Activated CD4-positive, alpha-beta T cell treated with anti-CD3 and anti-CD28 coated beads, Interleukin-2, amount 50 U/mL, for 4 hours (primary cell): ENCODE results near the gene ZSCAN5A.
"Not testable (repeated sequence)": the region's sequence is repeated elsewhere in the genome, so short reads cannot be mapped to it uniquely, and the experiment has no call there.

Experiments used
- DNase-seq, 2 experiments: peaks; one replicate each; pipeline ENCODE4 v3.0.0-alpha.2; 2020

The ZSCAN5A gene, protein sequence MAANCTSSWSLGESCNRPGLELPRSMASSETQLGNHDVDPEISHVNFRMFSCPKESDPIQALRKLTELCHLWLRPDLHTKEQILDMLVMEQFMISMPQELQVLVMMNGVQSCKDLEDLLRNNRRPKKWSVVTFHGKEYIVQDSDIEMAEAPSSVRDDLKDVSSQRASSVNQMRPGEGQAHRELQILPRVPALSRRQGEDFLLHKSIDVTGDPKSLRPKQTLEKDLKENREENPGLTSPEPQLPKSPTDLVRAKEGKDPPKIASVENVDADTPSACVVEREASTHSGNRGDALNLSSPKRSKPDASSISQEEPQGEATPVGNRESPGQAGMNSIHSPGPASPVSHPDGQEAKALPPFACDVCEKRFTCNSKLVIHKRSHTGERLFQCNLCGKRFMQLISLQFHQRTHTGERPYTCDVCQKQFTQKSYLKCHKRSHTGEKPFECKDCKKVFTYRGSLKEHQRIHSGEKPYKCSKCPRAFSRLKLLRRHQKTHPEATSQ

DNA sequence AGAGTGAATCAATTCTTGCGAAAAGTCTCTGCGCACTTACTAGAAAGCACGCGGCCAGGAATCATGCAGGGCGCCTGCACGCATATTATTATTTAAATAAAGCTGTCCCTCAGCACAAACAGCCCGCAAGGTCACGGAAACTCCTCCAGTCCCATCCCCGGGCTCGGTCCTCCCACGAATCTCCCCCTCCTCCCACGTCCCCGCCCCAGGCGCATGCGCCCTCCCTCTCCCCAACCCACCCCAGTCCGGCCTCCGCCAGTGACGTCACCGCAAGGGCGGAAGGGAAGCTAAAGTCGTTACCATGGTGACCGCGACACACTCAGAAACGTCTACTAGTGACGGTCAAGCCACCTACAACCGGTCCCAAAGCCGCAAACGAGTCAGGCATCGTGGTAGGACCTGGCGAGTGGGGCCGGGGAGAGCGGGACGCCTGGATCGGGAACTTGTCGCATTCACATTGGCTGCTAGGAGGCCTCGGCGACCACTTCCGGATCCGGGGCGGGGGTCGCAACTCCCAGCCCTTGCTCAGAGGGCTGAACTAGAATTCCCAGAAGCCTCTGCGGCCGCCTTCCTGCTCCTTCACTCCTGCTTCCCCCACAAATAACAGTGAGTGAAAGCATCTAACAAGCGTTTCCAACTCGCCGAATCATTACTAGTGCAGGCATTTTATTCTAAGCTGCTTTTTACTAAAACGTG lies at the start of gene ZSCAN5A:
Gene ZSCAN5A, minus strand, starts transcription at position 459 of the 696 bp plus-strand sequence. CDS start 89,793 bp downstream, outside the sequence.
- peak; percentile 97 to 98 for DNase-seq

DNA sequence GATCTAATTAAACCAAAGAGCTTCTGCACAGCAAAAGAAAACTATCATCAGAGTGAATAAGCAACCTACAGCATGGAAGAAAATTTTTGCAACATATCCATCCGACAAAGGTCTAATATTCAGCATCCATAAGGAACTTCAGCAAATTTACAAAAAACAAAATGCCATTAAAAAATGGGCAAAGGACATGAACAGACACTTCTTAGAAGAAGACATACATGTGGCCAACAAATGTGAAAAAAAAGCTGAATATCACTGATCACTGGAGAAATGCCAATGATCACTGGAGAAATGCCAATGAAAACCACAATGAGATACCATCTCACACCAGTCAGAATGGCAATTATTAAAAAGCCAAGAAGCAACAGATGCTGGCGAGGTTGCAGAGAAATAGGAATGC lies 46.2 kb upstream of the ZSCAN5A start:
- no peak for DNase-seq

DNA sequence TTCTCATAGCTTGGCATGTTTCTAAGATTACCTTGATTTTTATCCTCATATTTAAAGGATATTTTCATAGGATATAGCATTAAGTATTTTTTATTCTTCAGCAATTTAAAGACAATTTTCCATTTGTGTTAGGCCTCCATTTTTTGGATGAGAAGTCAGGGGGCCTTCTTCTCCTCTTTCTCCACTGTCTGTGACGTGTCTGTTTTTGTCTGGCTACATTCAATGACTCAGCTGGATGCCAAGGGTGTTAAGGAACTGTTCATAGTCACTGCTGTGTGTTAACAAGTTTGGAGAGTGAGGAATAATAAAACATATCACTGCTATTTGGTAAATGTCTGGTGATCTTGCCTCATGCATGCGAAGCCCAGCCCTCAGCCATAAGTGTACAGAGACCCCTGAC lies 42.3 kb upstream of the ZSCAN5A start:
- DNase-seq: no peak

DNA sequence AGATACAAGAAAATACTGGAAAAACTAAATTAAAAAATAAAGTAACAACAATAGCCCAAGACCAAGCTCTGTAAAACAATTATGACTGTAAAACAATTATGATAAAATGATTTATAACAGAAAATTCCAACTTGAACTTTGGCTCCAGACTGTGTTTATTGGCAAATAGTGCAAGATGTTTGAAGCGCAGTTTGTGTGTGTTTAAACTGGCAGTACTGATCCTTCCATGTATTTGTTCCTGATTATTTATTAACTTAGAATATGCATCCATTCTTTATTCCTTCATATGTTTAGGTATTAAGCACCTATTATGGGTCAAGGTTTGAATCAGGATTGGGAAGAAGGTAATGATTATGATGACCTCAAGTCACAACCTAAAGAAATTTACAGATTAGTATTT lies 40.9 kb upstream of the ZSCAN5A start:
- DNase-seq: no peak

GRCh38 chr19:56351208-56351607 lies 36.6 kb upstream of the ZSCAN5A start:
- DNase-seq: no peak

DNA sequence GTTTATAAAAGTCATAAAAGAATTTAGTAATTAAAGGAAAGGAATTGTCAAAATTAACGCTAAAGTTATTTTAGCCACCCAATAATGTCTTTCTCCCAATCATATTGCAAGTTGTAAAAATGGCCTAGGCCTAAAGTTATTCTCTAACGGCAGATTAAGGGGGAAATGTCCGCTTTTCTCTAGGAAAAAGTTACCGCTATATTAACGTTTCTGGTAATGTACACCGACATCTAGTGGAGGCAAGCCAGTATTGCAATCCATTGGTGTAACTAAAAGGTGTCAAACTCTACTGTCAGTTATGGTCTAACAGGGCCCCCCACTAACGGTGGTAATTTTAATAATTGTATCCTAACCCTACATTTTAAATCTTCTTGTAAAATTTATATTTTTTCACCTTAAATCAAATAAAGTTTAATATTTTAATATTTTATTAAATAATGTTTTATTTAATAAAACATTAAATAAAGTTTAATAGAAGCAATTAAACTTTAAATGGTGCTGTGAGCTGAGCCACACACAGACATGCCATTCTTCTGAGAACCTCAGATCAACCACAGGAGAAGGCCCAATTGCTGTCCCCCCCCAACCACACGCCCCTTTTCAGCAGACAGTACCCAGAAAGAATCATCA lies 35.9 kb upstream of the ZSCAN5A start:
- DNase-seq: peak; percentile 38 to 45

DNA sequence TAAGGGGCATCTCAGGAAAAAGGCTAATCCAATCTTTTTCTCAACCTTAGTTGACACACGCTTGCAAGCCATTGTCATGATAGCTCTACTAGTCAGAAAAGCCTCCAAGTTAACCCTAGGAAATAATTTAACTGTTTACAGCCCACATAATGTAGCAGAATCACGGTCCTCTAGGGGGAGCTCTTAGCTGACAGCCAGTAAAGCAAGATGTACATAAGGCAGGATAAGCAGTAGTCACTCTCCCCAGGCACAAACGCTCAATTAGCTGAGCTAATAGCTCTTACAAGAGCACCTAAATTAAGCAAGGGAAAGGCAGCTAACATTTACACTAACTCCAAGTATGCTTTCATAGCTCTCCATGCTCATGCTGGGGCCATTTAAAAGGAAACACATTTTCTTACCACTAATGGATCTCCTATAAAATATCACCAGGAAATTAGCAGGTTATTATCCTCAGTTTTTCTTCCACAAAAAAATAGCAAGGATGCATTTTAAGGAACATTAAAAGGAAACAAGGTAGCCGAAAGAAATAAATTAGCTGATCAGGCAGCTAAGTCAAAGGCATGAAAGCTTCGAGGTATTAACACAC lies 33.7 kb upstream of the ZSCAN5A start:
- no peak for DNase-seq

- no peak for DNase-seq
Measured at GRCh38 chr19:56347163-56347778, 32.6 kb upstream of the ZSCAN5A start.

GRCh38 chr19:56341948-56342347 lies 27.3 kb upstream of the ZSCAN5A start:
- DNase-seq: no peak

GRCh38 chr19:56339031-56339430 lies 24.4 kb upstream of the ZSCAN5A start:
- DNase-seq: not testable (repeated sequence)

- not testable (repeated sequence) for DNase-seq
Measured at GRCh38 chr19:56337077-56337476, 22.4 kb upstream of the ZSCAN5A start.

- not testable (repeated sequence) for DNase-seq
Measured at GRCh38 chr19:56335371-56335770, 20.7 kb upstream of the ZSCAN5A start.

DNA sequence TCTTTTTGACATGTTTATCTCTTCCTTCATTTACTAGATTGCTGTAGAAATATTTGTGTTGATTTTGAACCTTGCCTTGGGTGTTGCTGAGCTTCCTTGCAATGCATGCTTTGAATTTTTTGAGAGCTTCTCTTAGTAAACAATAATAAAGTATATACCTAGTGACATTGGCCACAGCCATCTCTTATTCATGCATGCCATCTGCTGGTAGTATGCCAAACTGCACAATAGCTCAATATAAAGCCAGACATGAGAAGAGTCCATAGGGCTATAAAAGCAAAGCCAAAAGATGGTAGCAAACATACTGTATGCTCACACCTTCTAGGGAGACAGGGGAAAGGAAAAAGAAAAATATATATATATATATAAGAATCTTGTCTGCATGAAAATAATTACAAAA lies 18.9 kb upstream of the ZSCAN5A start:
- peak; percentile 26 to 29 for DNase-seq

GRCh38 chr19:56332695-56333094 lies 18.1 kb upstream of the ZSCAN5A start:
- DNase-seq: no peak

DNA sequence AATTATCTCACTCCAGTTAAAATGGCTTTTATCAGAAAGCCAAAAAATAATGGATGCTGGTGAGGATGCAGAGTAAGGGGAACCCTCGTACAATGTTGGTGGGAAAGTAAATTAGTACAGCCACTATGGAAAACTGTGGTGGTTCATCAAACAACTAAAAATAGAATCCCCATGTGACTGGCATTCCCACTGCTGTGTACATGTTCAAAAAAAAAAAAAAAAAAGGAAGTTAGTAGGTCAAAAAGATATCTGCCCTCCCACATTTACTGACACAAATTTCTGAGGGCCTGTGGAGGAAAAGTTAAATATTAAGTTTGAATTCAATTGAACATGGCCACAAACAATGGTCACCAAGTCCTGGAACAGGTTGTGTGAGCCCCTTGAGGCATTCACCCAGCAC lies 9.8 kb upstream of the ZSCAN5A start:
- DNase-seq: no peak

- DNase-seq: no peak
Measured at GRCh38 chr19:56321989-56322440, 7.4 kb upstream of the ZSCAN5A start.

GRCh38 chr19:56321254-56321988 lies 6.8 kb upstream of the ZSCAN5A start:
- DNase-seq: no peak

DNA sequence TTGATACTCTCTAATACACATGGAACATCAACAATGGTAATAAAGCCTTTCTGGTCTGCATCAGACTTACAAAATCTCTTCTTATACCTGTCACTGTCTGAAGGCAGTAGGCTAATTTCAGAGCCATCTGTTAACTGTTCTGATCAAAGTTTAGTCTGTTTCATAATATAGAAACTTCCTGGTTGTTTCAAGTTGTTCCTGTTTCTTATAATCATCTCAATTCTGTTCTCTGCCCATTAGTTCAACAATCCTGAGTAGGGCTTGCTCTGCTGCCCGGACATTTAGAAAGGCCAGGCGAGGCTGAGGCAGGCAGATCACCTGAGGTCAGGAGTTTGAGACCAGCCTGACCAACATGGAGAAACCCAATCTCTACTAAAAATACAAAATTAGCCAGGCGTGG lies 5.4 kb upstream of the ZSCAN5A start:
- no peak for DNase-seq

DNA sequence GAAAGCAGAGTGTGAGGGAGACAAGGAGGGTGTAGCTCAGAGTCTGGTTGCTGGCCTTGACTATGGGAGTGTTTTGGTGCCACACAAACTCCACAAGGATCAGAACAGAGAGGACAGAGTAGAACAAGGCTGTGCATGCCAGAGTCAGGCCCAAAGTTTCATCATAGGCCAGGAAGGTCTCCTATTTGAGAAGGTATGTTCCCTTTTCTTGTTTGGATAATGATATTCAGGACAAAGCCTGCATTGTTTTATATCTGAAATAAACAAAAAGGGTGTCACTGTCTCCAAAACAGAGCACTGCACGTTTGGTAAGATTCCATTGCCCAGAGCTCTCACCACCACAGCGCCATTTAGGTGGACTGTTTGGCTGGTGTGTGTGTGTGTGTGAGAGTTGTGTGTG lies 3.1 kb upstream of the ZSCAN5A start:
- no peak for DNase-seq

GRCh38 chr19:56316728-56317127 lies 2.1 kb upstream of the ZSCAN5A start:
- DNase-seq: no peak

DNA sequence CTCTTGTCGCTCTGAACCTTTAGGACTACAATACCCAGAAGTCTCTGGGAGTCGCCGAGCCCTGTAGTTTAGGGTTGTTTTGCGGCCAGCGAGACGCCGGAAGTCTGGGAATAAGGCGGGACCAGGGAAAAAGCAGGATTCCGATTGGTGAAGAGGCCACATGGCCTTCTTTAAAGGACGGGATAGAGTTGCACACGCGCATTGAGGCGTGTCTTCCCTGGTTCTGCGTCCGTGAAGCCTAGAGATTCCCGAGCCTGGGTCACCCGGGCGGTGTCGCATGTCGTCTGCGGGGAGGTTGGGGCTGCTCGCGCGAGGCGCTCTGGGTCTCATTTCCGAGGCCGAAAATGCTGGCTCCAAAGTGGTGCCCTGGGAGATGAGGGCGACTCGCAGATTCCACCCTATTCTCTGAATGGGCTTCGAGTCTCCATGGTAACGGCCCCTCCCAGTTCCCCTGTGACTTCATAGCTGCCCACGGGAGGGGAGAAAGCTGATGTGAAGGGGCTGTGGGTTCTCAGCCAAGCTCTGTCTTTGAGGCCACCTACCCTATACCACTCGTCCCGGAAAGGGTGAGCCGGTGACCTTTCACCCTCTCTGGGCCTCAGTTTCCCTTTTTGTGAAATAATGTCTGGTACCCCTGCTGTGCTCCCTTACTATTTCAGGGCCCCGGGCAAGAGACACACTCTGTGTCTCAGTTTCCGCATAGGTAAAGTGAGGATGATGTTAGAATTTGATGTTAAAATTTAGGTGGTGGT lies 614 bp upstream of the ZSCAN5A start:
- DNase-seq: peak; percentile 90
